Right ventricle myocardium superior (tissue), 1 donor: ENCODE data around the gene F8. TPM values are rescaled to one million over a fixed set of nuclear protein-coding genes. Genes with fewer than 3 reads are reported as not detected.
A peak's percentile ranks its signal among the peaks of the same experiment; 100 is the strongest.

Experiments used
- ATAC-seq: fragments of 200-7000 bp; cut with Tn5 transposase; one replicate; pipeline ENCODE4 v1.9.1; 2020; ENCODE audit warnings: mild to moderate bottlenecking; ENCODE audit not compliant: poor library complexity
- DNase-seq: peaks from one replicate; pipeline ENCODE4 v3.0.0-alpha.2; 2020
- intact Hi-C: fragments of 100-400 bp; cut with DNase I; formaldehyde crosslinking; loops from one replicate; pipeline ENCODE4 v1.11.2; 2022
- long read RNA-seq: library from polyadenylated mRNA; unstranded; transcript quantifications from one replicate; pipeline ENCODE4 v2.0.0, GENCODE V29; 2021
- total RNA-seq: library from RNA; stranded (reverse); fragmentation: NEBNext Ultra II Directional; extraction: Animal tissue kit (Norgen Biotek cat#: 25700); gene quantifications from one replicate; pipeline ENCODE4 v1.2.1, GENCODE V29; 2021
- donor health status: DM: no; HTN: yes; CAD: no; lungs with severe emphysema.

The F8 gene
- total RNA-seq: 38.9 TPM
- long read RNA-seq, transcript F8-201 (5 exons, 2,620 nt): major isoform, 14 of 38 reads
- long read RNA-seq, partial matches to known transcripts: 13 of 38 reads
- long read RNA-seq, other reads (novel, unspliced or antisense): 11 of 38 reads

DNA sequence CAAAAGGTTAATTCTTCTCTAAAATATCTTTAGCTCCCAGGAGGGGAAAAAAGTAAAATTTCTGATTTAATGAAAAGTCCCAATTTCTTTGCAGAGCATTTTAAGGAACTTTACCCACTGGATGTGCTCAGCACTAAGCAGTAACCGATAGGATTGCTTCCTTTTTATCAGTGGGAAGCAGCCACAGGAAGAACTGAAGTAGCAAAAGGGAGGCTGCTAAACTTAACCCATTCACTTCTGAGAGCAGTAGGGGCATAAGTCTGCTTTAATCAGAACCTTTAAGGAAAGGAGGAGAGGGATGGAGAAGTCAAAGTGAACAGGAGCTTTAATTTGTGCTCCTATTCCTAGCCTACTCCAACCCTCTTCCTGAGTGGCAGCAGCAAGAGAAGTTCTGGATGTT is at the start of gene F8:
F8 (minus strand) TSS at position 139 of the 400 bp plus-strand sequence. CDS start 171 bp downstream, outside the sequence.
- DNase-seq (no peak), ATAC-seq (no peak)
- intact Hi-C loops: no loop called here

DNA sequence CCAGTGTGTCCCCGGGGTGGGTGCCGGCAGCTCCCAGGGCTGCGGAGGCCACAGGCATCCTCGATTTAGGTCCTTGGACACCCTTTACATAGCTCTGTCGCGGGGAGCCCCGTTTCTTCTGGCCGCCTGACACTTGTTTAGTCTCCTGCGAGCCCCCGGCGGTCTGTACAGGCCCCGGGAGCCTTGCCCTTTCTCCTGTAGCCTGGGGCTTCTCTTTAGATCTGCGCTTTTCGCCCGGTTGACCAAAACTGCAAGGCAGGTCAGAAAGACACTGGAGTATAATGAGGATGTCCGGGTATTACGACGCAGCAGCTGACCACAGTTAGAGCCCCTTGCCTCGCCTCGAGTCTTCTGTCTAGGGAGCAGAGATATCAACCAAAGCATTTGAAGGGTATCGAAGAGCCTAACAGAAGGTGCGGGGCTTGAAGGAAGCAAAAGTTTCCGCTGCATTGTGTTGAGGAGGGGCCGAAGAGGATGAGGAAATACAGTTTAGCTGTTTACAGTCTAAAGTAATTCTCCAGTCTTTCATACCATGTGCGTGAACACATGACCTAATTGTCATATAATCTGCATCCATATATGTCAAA is 49.3 kb upstream of the F8 start:
- ATAC-seq: no peak
- no peak for DNase-seq

DNA sequence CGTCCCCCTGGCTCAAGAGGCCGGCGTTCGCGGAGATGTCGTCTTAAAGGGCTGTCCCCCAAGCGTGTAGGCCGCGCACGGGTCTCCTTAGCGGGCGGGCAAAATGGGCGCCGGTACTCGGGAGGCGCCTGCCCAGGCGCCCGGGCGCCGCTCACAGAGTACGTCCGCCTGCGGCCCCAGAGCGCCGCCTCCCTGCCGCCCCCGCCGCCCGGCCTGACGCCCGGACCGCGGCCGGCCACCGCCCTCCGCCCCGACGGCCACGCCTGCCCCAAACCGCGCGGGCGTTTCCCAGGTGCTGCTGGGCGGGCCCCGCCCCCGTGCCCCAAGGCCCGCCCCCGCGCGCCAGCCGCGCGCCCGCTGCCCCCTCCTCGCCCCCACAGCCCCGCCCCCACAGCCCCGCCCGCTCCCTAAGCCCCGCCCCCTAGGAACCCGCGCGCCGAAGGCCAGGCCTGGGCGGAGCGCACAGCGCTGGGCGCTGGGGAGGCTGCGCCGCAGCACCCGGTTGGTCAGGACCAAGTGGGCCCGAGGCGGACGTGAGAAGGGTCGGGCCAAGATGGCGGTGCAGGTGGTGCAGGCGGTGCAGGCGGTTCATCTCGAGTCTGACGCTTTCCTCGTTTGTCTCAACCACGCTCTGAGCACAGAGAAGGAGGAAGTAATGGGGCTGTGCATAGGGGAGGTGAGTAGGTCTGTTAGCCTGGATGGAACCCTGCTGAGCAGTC is 48.6 kb upstream of the F8 start, which contains the start of the genes BRCC3, CMC4 and MTCP1:
BRCC3 (plus strand) TSS at position 534 of the 719 bp plus-strand sequence; CDS start at position 554, 20 bp downstream.
CMC4 (minus strand) TSS at position 162 of the 719 bp plus-strand sequence. CDS start 7,113 bp downstream, outside the sequence.
MTCP1 (minus strand) TSS at position 162 of the 719 bp plus-strand sequence. CDS start 5,126 bp downstream, outside the sequence.
- intact Hi-C loops: no loop called here
- ATAC-seq (peak; percentile 96), DNase-seq (peak; percentile 87)

More for the DNA sequence above, 49.3 kb upstream of the F8 start:
- intact Hi-C loops: no loop called here

DNA sequence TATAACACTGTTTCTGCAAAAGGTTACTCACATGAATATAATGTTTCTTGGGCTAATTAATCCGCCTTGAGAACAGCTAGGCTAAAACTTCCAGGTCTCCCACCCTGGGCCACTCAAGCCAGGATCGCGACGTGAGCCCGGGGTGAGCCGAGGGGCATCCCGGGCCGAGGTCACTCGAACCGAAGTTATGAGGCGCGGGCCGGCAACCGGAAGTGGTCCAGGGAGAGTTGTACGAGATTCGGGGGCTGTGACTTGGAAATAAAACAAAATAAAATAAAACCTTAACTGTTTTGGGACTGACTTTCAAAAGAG is 48.1 kb upstream of the F8 start:
- DNase-seq: no peak
- intact Hi-C loops: no loop called here

DNA sequence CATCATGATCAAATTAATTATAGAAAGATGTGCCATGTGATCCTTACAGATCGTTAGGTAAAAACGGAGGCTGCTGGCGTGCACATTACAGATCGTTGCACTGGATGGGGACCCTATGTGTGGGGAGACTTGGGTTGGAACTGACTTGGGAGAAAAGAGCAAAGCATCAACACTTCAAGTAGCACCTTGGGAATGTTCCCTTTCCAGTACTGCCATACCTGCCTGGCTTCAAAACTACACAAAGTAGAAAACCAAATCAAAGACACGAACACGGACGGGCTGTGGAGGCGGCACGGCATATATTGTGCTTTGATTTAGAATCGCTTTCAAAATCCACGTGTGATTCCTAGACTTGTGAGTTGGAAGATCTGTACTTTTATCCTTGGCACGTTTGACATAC is 47.5 kb upstream of the F8 start:
- intact Hi-C loops: no loop called here
- ATAC-seq: no peak
- peak; percentile 34 for DNase-seq

More for the DNA sequence above, 48.1 kb upstream of the F8 start:
- peak; percentile 37 for ATAC-seq

DNA sequence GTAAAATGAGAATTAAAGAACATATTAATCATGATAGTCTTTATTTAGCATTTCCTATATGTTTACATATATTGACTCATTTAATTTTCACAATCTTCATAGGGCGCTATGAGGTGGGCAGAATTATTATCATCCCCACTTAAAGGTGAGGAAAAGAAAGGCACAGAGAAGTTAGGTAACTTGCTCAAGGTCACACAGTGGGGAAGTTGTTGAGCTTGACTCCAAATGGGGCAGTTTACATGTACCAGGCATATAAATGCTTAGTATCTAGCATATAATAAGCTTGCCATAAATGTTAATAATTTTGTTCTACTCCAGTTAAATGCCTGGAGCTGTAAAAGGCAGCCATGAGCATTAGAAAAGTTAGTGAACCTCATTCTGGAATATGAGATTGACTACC is 46.9 kb upstream of the F8 start:
- ATAC-seq: no peak
- intact Hi-C loops: no loop called here
- DNase-seq: no peak

DNA sequence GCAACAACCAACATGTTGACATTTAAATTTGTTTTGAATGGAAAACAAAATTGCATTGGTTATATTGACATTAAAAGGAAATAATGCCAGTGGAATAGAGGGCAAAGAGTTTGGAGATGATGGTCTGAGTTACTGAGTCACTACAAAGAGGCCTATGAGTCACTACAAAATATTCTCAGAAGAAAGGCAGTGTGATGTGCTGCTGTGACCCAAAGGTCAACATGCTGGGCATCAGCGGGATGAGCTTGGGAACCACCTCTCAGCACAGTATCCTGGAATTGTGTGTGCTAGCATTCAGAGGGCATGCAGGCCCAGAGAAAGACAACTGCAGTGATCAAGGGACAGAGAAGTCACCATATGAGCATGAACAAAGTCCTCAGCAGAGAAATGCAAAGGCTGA is 45.6 kb upstream of the F8 start:
- ATAC-seq (no peak), DNase-seq (no peak)
- intact Hi-C loops: no loop called here

DNA sequence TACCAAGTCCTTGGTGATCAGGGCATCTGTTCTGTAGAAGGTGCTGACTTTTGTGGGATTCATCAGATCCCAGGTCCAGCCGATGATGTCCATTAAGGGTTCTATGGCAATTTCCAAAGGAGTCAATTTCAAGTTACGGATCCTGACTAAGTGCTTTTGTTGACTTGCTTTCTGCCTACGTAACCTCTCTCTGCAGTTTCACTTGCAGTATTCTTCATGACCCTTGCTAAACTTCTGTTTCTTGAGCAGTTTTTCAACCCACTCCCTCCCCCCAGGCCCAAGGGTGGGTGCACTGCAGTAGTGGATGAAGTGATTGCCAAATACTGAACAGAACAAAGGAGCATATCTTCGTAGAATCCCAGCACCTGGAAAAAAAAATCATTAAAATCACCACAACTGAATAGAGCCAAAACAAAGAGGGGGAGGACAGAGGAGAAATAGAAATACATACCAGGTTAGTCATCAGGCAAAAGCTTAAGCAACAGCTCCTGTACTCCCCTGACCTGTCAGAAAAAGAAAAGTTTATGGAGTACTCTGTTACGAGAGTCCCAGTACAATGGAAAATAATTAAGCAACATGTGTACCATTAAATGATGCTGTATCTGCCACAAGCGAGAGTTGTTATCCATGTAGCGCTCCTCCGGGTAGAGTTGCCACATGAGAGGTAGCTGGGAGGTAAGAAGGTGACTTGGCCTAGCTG is 42.7 kb upstream of the F8 start:
- ATAC-seq: no peak
- intact Hi-C loops: no loop called here
- no peak for DNase-seq

DNA sequence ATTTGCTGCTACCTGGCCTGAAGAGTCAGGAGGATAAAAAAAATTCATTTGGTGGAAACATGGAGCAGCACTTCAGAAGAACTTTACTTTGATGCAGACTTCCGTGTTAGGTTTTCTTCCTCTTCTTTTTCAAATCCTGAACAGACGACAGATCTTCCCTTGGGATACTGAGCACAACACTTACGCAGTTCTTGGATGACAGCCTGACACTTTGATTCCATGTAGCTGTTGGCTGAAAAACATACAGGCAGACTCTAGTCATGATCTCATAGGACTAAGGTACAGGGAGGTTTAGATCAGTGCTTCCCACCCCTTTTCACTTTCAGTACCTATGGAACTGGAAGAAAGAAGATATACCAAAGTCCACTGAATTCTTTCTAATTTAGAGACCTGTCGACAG is 39.2 kb upstream of the F8 start:
- DNase-seq: no peak
- intact Hi-C loops: no loop called here

DNA sequence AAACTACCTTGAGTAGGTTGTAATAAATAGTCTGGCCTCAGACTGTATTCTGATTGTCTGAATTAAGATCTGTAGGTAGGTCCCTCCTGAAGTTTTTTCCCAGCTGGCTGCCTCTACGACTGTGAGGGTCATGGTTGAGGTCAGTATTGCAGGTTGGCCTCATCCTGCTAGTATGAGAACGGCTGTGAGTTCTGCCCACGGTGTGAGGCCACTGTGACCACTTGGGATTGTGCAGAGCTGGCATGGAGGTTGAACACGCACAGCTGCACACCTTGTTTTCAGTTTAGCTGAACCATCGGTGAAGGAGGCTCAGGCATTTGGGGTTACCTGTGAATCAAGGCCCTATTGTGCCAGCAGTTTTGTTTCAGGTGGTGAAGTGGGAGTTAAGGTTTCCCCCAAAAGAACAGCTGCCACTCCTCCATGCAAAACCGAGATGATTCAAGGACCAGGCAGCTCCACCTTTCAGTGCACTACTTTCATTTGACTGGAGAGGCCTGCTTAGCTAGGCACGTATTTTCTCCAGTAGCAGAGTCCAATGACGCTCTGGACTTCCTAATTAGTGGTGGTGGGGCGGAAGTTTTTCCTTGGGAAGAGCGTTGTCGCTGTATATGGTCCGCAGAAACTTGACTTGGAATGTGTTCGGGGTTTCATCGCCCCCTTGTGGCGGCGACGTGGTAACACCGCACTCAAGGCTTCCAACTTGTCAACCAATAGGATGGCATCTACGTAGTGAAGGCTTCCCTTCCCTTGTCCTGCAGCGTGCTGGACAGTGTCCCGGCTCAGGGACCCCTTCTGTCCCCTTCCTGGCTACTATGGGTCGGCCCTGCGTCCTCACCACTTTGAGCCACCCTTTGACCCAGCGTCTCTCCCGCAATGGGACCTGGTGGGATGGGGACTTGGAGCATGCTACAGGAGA is 34.6 kb upstream of the F8 start:
- intact Hi-C loops: loop anchor here (10.0 kb wide), 1 partner anchor 72 kb away; no protein-coding TSS in a partner anchor
- DNase-seq: peak; percentile 71
- ATAC-seq: peak; percentile 92

More for the DNA sequence above, 39.2 kb upstream of the F8 start:
- ATAC-seq: peak; percentile 60

DNA sequence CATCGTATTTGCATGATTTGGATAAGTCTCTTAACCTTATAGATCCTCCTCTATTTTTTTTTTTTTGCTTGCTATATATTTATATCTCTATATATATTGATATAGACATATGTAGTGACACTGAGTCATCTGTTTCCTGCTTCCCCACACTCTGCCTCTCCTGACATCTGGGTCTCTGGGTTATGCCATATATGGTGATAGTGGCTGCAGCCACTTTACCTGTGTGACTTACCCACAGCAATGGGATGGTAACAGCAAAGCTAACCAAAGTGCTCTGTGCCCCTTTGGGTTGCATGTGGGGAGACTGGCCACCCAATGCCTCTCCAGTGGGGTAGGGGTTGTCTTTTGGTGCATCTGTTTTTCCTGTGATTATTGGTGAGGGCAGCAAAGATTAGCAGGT is 33.9 kb upstream of the F8 start:
- intact Hi-C loops: loop anchor here (10.0 kb wide), 1 partner anchor 72 kb away; no protein-coding TSS in a partner anchor
- DNase-seq (no peak), ATAC-seq (no peak)

DNA sequence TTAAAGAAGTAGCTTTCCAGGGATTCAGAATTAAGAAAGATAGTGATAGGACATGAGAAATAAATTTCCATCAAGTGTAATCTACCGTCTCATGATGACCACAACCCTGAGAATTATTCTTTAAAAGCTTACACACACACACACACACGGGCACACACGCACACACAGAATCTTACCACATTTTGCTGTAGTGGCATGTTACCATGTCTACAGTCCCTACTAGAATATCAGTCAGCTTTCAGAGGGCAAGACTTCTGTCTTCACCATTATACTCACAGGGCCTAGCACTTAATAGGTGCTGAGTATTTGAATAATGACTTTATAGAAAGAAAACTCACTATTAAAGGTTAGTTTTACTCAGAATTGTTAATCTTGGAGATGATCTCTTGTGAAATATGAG is 33.0 kb upstream of the F8 start:
- intact Hi-C loops: loop anchor here (10.0 kb wide), 1 partner anchor 71 kb away; no protein-coding TSS in a partner anchor
- ATAC-seq (no peak), DNase-seq (no peak)

DNA sequence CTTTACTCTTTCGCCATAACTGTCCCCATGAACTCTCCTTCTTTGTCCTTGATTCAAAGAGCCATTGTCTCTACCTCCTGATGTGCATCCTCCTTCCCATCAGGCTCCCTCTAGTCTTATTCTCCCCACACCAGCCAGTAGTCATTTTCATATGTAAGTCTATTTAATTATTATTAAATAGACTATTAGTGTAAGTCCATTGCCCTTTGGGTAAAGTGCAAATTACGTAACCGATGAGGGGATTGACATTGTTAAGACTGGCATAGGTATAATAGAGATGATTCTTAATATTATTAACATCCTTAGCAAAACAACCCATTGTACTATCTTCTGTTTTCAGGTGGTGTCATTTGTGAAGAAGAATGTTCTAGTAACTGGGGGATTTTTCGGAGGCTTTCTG is 31.7 kb upstream of the F8 start:
- ATAC-seq (no peak), DNase-seq (no peak)
- intact Hi-C loops: loop anchor here (10.0 kb wide), 1 partner anchor 69 kb away; no protein-coding TSS in a partner anchor

DNA sequence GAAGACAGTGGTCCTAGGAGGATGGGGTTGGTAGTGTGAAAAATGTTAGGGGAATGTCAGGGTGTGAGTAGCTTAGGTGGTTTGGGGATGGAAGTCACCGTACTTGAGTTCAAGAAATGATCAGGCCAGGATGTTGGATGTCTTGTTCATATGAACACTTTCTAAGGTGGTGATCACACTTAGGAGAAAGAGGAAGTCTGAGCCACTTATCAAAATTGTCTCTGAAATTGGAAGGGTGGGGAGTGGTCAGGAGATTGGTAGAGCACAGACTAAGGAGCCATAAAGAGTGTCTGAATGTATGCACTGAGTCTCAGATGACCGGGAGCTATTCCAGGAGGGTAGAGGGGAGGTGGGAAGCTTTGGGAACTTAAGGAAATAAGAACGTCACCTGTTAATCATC is 31.1 kb upstream of the F8 start:
- no peak for ATAC-seq
- intact Hi-C loops: loop anchor here (10.0 kb wide), 1 partner anchor 69 kb away; no protein-coding TSS in a partner anchor
- no peak for DNase-seq

DNA sequence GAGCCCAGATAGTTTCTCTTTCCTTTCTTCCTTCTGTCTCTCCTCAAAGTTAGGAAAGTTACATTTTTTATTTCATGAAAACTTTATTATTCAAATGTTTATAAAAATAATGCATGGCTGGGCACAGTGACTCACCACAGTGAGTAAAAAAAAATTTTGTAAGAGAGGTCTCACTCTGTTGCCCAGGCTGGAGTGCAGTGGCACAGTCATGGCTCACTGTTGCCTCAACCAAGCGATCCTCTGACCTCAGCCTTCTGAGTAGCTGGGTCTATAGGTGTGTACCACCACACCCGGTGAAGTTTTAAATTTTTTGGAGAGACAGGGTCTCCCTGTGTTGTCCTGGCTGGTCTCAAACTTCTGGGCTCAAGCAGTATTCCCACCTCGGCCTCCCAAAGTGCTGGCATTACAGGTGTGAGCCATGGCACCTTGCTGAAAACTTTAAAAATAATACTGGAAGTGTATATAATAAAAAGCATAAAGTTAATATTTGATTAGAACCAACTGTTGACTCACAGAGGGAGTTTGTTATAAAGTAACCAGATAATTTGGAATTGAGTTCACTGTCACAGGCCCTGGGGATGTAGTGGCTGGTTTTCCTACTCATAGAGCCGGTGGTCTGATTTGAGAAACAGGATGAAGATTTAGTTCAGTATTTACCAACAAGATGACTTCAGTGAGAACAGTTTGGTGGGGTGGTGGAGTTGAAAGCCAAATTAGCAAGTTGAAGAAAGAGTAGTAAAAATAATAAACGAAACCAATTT is 30.4 kb upstream of the F8 start:
- ATAC-seq (no peak), DNase-seq (no peak)
- intact Hi-C loops: loop anchor here (10.0 kb wide), 1 partner anchor 68 kb away; no protein-coding TSS in a partner anchor

DNA sequence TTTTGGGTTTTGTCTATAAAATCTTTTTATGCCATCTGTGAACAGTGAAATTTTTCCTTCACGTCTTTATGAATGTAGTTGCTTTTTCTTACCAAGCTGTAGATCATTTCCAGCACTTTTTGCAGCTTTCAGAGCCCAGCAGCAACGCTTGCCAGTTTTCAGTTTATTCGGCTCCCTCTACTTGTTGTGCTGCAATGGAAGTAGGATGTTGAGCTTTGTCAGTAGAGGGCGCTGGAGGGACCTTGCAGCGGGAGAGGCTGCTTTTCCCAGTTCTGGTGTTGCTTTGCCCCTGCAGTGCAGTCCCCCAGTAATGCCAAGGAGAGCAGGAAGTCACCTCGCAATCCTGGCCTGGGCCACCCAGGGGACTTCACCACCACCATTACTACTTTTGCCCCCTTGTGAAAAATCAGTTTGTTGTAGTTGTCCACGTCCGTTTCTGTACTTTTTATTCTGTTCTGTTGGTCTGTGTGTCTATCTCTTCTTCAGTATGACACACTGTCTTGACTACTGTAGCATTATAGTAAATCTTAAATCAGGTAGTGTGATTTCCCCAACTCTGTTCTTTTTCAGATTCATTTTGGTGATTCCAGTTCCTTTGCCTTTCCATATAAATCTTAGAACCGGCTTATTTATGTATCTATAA is 26.6 kb upstream of the F8 start:
- ATAC-seq: peak; percentile 69
- no peak for DNase-seq
- intact Hi-C loops: no loop called here
